ENCODE data around the gene TMEM200B.

DNA sequence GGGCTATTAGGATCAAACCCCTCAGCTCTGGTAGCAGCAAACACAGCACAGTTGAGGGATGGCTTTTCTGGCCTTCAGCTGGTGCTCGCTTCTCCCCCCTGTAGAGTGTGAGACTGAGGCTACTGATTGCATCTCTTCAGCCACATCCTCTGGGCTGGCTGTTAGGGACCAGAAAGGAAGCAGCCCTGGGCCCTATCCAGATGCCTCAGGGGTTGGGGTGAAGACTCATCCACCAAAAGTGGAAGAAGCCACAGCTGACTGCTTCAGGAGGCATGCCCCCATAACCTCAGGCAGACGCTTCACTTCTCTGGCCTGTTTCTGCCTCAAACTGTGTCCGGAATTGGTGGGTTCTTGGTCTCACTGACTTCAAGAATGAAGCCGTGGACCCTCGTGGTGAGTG, 6.2 kb upstream of the TMEM200B start:
- TF ChIP-seq CTCF (conservative IDR thresholded peaks at IDR 0.05; ENCODE audit: low read depth, low read length), result no peak
- no peak for TF ChIP-seq MXI1 (IDR thresholded peaks at IDR 0.05; ENCODE audit: borderline replicate concordance, low read depth, low read length)

Measured in IMR-90 (cell line).